Measurements from ENCODE around the gene PAK1. TPM values are rescaled to one million over a fixed set of nuclear protein-coding genes. Genes with fewer than 3 reads are reported as not detected.
A peak's percentile ranks its signal among the peaks of the same experiment; 100 is the strongest.

PAK1 gene
- polyA plus RNA-seq (2013, experiment 1 of 2), result 42.9 TPM
- polyA plus RNA-seq (2013, experiment 2 of 2), result 37.6 TPM

DNA sequence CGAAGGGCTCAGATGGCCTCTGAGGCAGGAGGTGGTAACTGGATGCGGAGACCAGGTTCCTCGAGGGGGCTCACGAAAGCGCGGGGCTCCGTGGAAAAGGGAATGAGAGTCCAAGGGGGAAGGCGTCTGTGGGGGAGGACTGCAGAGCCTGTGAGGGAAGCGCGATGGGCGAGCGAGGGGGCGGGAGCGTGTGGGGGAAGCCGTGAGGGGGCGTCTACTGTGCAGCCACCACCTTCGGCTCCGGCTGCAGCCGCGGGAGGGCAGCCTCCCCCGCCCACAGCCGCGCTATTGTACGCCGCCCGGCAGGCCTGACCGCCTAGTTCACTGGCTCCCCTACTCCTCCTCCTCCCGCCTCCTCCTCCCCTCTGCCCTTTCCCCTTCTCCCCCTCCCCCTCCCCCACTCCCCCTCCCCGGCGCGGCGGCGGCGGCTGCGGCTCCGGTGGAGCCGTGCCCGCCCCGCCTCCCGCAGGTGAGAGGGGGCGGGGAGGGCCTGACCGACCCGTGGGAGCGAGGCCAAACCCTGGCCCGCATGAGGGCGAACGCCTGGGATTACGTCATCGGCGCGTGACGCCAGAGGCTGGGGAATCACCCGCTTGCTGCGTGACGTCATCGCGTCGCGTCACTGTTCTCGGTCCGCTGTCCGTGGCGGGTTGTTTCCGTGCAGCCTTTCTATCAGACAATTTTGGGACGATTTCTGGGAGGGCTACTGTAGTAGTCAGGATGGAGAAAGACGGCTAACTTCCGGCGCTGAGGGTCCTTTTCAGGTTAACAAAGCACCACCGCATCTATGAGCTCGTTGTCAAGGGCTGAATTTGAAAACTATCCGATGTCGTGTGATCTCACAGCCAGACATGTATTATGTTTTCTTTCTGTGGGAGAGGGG is at the start of gene PAK1:
Gene PAK1 (minus strand): TSS at position 294 of the 883 bp plus-strand sequence. CDS start 81,574 bp downstream, outside the sequence.
- Histone ChIP-seq H3K36me3 (ENCODE audit: control insufficient read depth, insufficient read depth, low read length) (no peaks in the 10 kb centered on the region), H3K4me3 (ENCODE audit: extremely low read depth, insufficient read depth, low read length, poor library complexity, severe bottlenecking) (peak within 1 kb of the TSS; percentile 86), H3K27ac (ENCODE audit: low read depth, low read length, severe bottlenecking) (peak within 1 kb of the TSS; percentile 74), H3K4me1 (ENCODE audit: control insufficient read depth, insufficient read depth, low read length, poor library complexity, severe bottlenecking) (peaks cover 14% of the 10 kb centered on the region), H3K9me3 (ENCODE audit: control insufficient read depth, low read length) (no peaks in the 10 kb centered on the region)
- 10% methylated on average over 47 to 48 of the region's 72 CpGs for WGBS, 2 experiments (ENCODE audit: insufficient coverage in 2 of 2)

GRCh38 chr11:77522215-77522614 is 48.3 kb upstream of the PAK1 start:
- Histone ChIP-seq H3K4me1 (ENCODE audit: control insufficient read depth, insufficient read depth, low read length, poor library complexity, severe bottlenecking) (no peaks in the 10 kb centered on the region), H3K9me3 (ENCODE audit: control insufficient read depth, low read length) (no peaks in the 10 kb centered on the region), H3K4me3 (ENCODE audit: extremely low read depth, insufficient read depth, low read length, poor library complexity, severe bottlenecking) (no peak overlapping the region), H3K36me3 (ENCODE audit: control insufficient read depth, insufficient read depth, low read length) (no peaks in the 10 kb centered on the region), H3K27ac (ENCODE audit: low read depth, low read length, severe bottlenecking) (no peak overlapping the region)

GRCh38 chr11:77519847-77520246 is 46.0 kb upstream of the PAK1 start:
- H3K4me1 ChIP-seq (ENCODE audit: control insufficient read depth, insufficient read depth, low read length, poor library complexity, severe bottlenecking), result no peaks in the 10 kb centered on the region
- no peaks in the 10 kb centered on the region for H3K9me3 ChIP-seq (ENCODE audit: control insufficient read depth, low read length)
- no peak overlapping the region for H3K27ac ChIP-seq (ENCODE audit: low read depth, low read length, severe bottlenecking)
- H3K4me3 ChIP-seq (ENCODE audit: extremely low read depth, insufficient read depth, low read length, poor library complexity, severe bottlenecking), result no peak overlapping the region
- no peaks in the 10 kb centered on the region for H3K36me3 ChIP-seq (ENCODE audit: control insufficient read depth, insufficient read depth, low read length)
- no CpG with 5 or more reads among the region's 3 CpGs for WGBS, 2 experiments (ENCODE audit: insufficient coverage in 2 of 2)

DNA sequence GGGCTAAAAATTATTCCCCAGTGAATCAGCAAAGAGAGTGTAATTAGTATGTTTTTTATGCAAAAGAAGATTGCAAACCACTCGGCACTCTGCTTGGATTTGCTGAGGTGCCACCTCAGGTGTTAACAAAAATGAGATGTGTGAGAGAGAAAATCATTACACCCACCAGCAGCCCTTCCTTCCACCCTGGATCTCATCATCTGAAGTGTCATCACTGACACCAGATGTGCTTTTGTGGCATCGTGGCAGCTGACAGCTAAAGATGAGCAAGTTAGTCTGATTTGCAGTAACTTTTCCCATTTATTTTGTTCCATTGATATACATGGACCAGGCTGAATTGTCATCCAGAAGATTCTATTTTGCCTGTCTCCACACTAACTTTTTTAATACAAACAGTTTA is 44.6 kb upstream of the PAK1 start:
- Histone ChIP-seq H3K27ac (ENCODE audit: low read depth, low read length, severe bottlenecking) (no peak overlapping the region), H3K9me3 (ENCODE audit: control insufficient read depth, low read length) (no peaks in the 10 kb centered on the region)
- 100% methylated on average over 1 of the region's 2 CpGs; no CpG with 5 or more reads in 1 of the 2 experiments for WGBS, 2 experiments (ENCODE audit: insufficient coverage in 2 of 2)

DNA sequence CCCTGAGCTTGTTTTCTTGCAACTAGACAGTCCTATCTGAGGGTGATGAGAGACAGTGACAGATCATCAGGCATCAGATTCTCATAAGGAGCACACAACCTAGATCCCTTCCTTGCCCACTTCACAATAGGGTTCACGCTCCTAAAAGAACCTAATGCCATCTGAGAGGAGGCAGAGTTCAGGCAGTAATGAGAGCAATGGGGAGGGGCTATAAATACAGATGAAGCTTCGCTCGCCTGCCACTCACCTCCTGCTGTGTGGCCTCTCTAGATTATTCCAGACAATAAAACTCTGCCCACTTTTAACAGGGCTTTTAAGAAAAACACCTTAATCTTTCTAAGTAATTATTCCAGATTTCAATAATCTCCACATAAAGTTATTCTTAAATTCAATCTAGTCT is 43.9 kb upstream of the PAK1 start:
- Histone ChIP-seq H3K36me3 (ENCODE audit: control insufficient read depth, insufficient read depth, low read length) (no peaks in the 10 kb centered on the region), H3K9me3 (ENCODE audit: control insufficient read depth, low read length) (no peaks in the 10 kb centered on the region), H3K4me1 (ENCODE audit: control insufficient read depth, insufficient read depth, low read length, poor library complexity, severe bottlenecking) (no peaks in the 10 kb centered on the region), H3K4me3 (ENCODE audit: extremely low read depth, insufficient read depth, low read length, poor library complexity, severe bottlenecking) (no peak overlapping the region), H3K27ac (ENCODE audit: low read depth, low read length, severe bottlenecking) (no peak overlapping the region)
- WGBS, 2 experiments (ENCODE audit: insufficient coverage in 2 of 2), result 82% methylated on average over 2 of the region's 3 CpGs; no CpG with 5 or more reads in 1 of the 2 experiments

More for the DNA sequence above, 44.6 kb upstream of the PAK1 start:
- no peaks in the 10 kb centered on the region for H3K4me1 ChIP-seq (ENCODE audit: control insufficient read depth, insufficient read depth, low read length, poor library complexity, severe bottlenecking)
- no peak overlapping the region for H3K4me3 ChIP-seq (ENCODE audit: extremely low read depth, insufficient read depth, low read length, poor library complexity, severe bottlenecking)
- H3K36me3 ChIP-seq (ENCODE audit: control insufficient read depth, insufficient read depth, low read length), result no peaks in the 10 kb centered on the region

- Histone ChIP-seq H3K4me3 (ENCODE audit: extremely low read depth, insufficient read depth, low read length, poor library complexity, severe bottlenecking) (no peak overlapping the region), H3K9me3 (ENCODE audit: control insufficient read depth, low read length) (no peaks in the 10 kb centered on the region), H3K36me3 (ENCODE audit: control insufficient read depth, insufficient read depth, low read length) (no peaks in the 10 kb centered on the region), H3K4me1 (ENCODE audit: control insufficient read depth, insufficient read depth, low read length, poor library complexity, severe bottlenecking) (no peaks in the 10 kb centered on the region), H3K27ac (ENCODE audit: low read depth, low read length, severe bottlenecking) (no peak overlapping the region)
- 83% methylated on average over 2 of the region's 2 CpGs; no CpG with 5 or more reads in 1 of the 2 experiments for WGBS, 2 experiments (ENCODE audit: insufficient coverage in 2 of 2)
Measured at GRCh38 chr11:77517226-77517625, 43.3 kb upstream of the PAK1 start.

- Histone ChIP-seq H3K4me3 (ENCODE audit: extremely low read depth, insufficient read depth, low read length, poor library complexity, severe bottlenecking) (no peak overlapping the region), H3K27ac (ENCODE audit: low read depth, low read length, severe bottlenecking) (no peak overlapping the region), H3K4me1 (ENCODE audit: control insufficient read depth, insufficient read depth, low read length, poor library complexity, severe bottlenecking) (no peaks in the 10 kb centered on the region), H3K9me3 (ENCODE audit: control insufficient read depth, low read length) (no peaks in the 10 kb centered on the region), H3K36me3 (ENCODE audit: control insufficient read depth, insufficient read depth, low read length) (no peaks in the 10 kb centered on the region)
- 69 to 80% methylated on average over 3 of the region's 3 CpGs for WGBS, 2 experiments (ENCODE audit: insufficient coverage in 2 of 2)
Measured at GRCh38 chr11:77515483-77515882, 41.6 kb upstream of the PAK1 start.

GRCh38 chr11:77515063-77515462 is 41.2 kb upstream of the PAK1 start:
- WGBS, 2 experiments (ENCODE audit: insufficient coverage in 2 of 2), result 97% methylated on average over 3 of the region's 3 CpGs
- H3K9me3 ChIP-seq (ENCODE audit: control insufficient read depth, low read length), result no peaks in the 10 kb centered on the region
- no peak overlapping the region for H3K4me3 ChIP-seq (ENCODE audit: extremely low read depth, insufficient read depth, low read length, poor library complexity, severe bottlenecking)
- no peaks in the 10 kb centered on the region for H3K4me1 ChIP-seq (ENCODE audit: control insufficient read depth, insufficient read depth, low read length, poor library complexity, severe bottlenecking)
- H3K27ac ChIP-seq (ENCODE audit: low read depth, low read length, severe bottlenecking), result no peak overlapping the region
- H3K36me3 ChIP-seq (ENCODE audit: control insufficient read depth, insufficient read depth, low read length), result no peaks in the 10 kb centered on the region

DNA sequence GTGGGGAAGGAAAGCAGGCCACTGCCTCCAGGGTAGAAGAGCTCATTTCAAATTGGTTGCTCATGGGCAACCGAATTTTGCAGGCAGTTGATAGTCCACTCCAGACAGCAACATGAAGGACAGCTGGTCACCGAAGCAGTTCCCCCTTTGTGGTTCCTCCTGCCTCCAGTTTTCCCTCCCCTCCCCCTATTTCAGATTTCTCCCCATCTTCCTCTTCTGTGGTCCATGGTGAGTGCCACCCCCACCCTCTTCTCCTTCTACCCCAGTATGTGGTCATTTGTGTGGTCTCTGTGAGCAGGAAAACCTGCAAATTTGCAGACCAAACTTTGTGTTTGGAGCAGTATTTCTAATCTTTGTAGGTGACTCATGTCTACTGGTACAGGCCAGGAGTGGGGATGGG is 38.2 kb upstream of the PAK1 start:
- H3K27ac ChIP-seq (ENCODE audit: low read depth, low read length, severe bottlenecking), result no peak overlapping the region
- no peaks in the 10 kb centered on the region for H3K9me3 ChIP-seq (ENCODE audit: control insufficient read depth, low read length)
- 56 to 88% methylated on average over 1 to 2 of the region's 2 CpGs for WGBS, 2 experiments (ENCODE audit: insufficient coverage in 2 of 2)
- H3K4me3 ChIP-seq (ENCODE audit: extremely low read depth, insufficient read depth, low read length, poor library complexity, severe bottlenecking), result no peak overlapping the region
- no peaks in the 10 kb centered on the region for H3K4me1 ChIP-seq (ENCODE audit: control insufficient read depth, insufficient read depth, low read length, poor library complexity, severe bottlenecking)
- H3K36me3 ChIP-seq (ENCODE audit: control insufficient read depth, insufficient read depth, low read length), result no peaks in the 10 kb centered on the region

GRCh38 chr11:77510851-77511250 is 37.0 kb upstream of the PAK1 start:
- Histone ChIP-seq H3K36me3 (ENCODE audit: control insufficient read depth, insufficient read depth, low read length) (no peaks in the 10 kb centered on the region), H3K4me3 (ENCODE audit: extremely low read depth, insufficient read depth, low read length, poor library complexity, severe bottlenecking) (no peak overlapping the region), H3K9me3 (ENCODE audit: control insufficient read depth, low read length) (no peaks in the 10 kb centered on the region), H3K27ac (ENCODE audit: low read depth, low read length, severe bottlenecking) (no peak overlapping the region), H3K4me1 (ENCODE audit: control insufficient read depth, insufficient read depth, low read length, poor library complexity, severe bottlenecking) (no peaks in the 10 kb centered on the region)
- no CpG with 5 or more reads among the region's 1 CpG for WGBS, 2 experiments (ENCODE audit: insufficient coverage in 2 of 2)

GRCh38 chr11:77510095-77510494 is 36.2 kb upstream of the PAK1 start:
- Histone ChIP-seq H3K4me1 (ENCODE audit: control insufficient read depth, insufficient read depth, low read length, poor library complexity, severe bottlenecking) (no peaks in the 10 kb centered on the region), H3K9me3 (ENCODE audit: control insufficient read depth, low read length) (no peaks in the 10 kb centered on the region), H3K36me3 (ENCODE audit: control insufficient read depth, insufficient read depth, low read length) (no peaks in the 10 kb centered on the region), H3K4me3 (ENCODE audit: extremely low read depth, insufficient read depth, low read length, poor library complexity, severe bottlenecking) (no peak overlapping the region), H3K27ac (ENCODE audit: low read depth, low read length, severe bottlenecking) (no peak overlapping the region)
- no CpG with 5 or more reads among the region's 3 CpGs for WGBS, 2 experiments (ENCODE audit: insufficient coverage in 2 of 2)

Data from mesodermal cell (in vitro differentiated cells).